H1 (cell line): ENCODE results near the gene PIMREG. TPM values are rescaled to one million over a fixed set of nuclear protein-coding genes. Genes with fewer than 3 reads are reported as not detected.

Experiments
- CTCF ChIA-PET: fragments of 300-600 bp; sonication (Branson Sonifier 250); formaldehyde crosslinking; loops from one replicate; lab custom pipeline; 2021; ENCODE audit not compliant: partially characterized antibody; lab: Charles Lee
- POLR2A ChIA-PET: fragments of 300-600 bp; sonication (Branson Sonifier 250); formaldehyde crosslinking; loops from one replicate; lab custom pipeline; 2021; ENCODE audit warnings: inconsistent platforms; ENCODE audit not compliant: partially characterized antibody; lab: Charles Lee
- DNase-seq, 2 experiments: peaks; one replicate each; pipeline versions ENCODE4 v3.0.0 to v3.0.0-alpha.2; 2010 to 2022; ENCODE audit warnings: low spot score in 2 of 2, low read depth in 1 of 2, mixed read lengths in 1 of 2
- FAIRE-seq: peaks from 2 replicates; lab custom pipeline; 2011; peaks lifted over from hg19 to GRCh38; lab: Jason Lieb, UNC
- H2AFZ ChIP-seq: 2 replicates; pipeline ENCODE4 v1.8.1; 2012; ENCODE audit warnings: low read length, inconsistent platforms
- H2AK5ac ChIP-seq: 2 replicates; pipeline ENCODE4 v1.6.1; 2013; ENCODE audit warnings: low read depth, low read length
- H2BK120ac ChIP-seq: replicated peaks from 2 replicates; pipeline ENCODE3; 2013; ENCODE audit warnings: low read depth, low read length, inconsistent platforms
- H2BK12ac ChIP-seq: 2 replicates; pipeline ENCODE4 v1.6.1; 2013; ENCODE audit warnings: low read depth, low read length
- H2BK15ac ChIP-seq: 2 replicates; pipeline ENCODE4 v1.6.1; 2013; ENCODE audit warnings: low read length
- H2BK20ac ChIP-seq: 2 replicates; pipeline ENCODE4 v1.6.1; 2013; ENCODE audit warnings: low read length
- H2BK5ac ChIP-seq: 2 replicates; pipeline ENCODE4 v1.6.1; 2013; ENCODE audit warnings: low read depth, low read length
- H3K14ac ChIP-seq: 2 replicates; pipeline ENCODE4 v1.6.1; 2013; ENCODE audit warnings: inconsistent platforms; ENCODE audit not compliant: insufficient read length
- H3K18ac ChIP-seq: 2 replicates; pipeline ENCODE4 v1.6.1; 2013; ENCODE audit warnings: low read length; ENCODE audit errors: extremely low read depth
- H3K23ac ChIP-seq: 2 replicates; pipeline ENCODE4 v1.6.1; 2013; ENCODE audit warnings: inconsistent platforms; ENCODE audit not compliant: insufficient read length
- H3K23me2 ChIP-seq: 2 replicates; pipeline ENCODE4 v1.6.1; 2013; ENCODE audit warnings: low read depth, low read length
- H3K27ac ChIP-seq: 2 replicates; pipeline ENCODE4 v1.6.1; 2011; ENCODE audit warnings: low read depth, low read length, inconsistent platforms
- H3K27me3 ChIP-seq, 4 experiments: replicated peaks in 1 of 4; 1 replicate in 1 of 4; 2 replicates in 3 of 4; pipeline versions ENCODE4 v1.6.1 to v1.8.1; 2011 to 2013; ENCODE audit warnings: low read length in 3 of 4, mild to moderate bottlenecking in 3 of 4, inconsistent platforms in 2 of 4, mixed read lengths in 2 of 4, moderate library complexity in 1 of 4; ENCODE audit not compliant: control insufficient read depth in 3 of 4, insufficient read depth in 3 of 4; ENCODE audit errors: extremely low read depth in 1 of 4
- H3K36me3 ChIP-seq, 4 experiments: 2 replicates each; pipeline versions ENCODE4 v1.6.1 to v1.8.1; 2011 to 2013; ENCODE audit warnings: mild to moderate bottlenecking in 4 of 4, low read length in 3 of 4, moderate library complexity in 2 of 4, control low read depth in 1 of 4, inconsistent platforms in 1 of 4; ENCODE audit not compliant: insufficient read depth in 4 of 4, control insufficient read depth in 2 of 4
- H3K4ac ChIP-seq: replicated peaks from 2 replicates; pipeline ENCODE3; 2013; ENCODE audit warnings: low read length, low read depth, mixed read lengths, inconsistent platforms; ENCODE audit not compliant: insufficient read length
- H3K4me1 ChIP-seq, 4 experiments: replicated peaks in 1 of 4; 1 replicate in 1 of 4; 2 replicates in 3 of 4; pipeline versions ENCODE4 v1.6.1 to v1.8.1; 2011 to 2013; ENCODE audit warnings: low read length in 3 of 4, inconsistent platforms in 2 of 4, mixed read lengths in 1 of 4; ENCODE audit not compliant: insufficient read depth in 4 of 4, control insufficient read depth in 3 of 4
- H3K4me2 ChIP-seq, 2 experiments: 2 replicates each; pipeline versions ENCODE4 v1.6.1 to v1.8.1; 2011 to 2013; ENCODE audit warnings: low read depth in 2 of 2, low read length in 2 of 2, control low read depth in 1 of 2, inconsistent platforms in 1 of 2, mild to moderate bottlenecking in 1 of 2; ENCODE audit not compliant: insufficient read depth in 1 of 2
- H3K4me3 ChIP-seq, 4 experiments: fragments of 200-600, 300-600 bp in 1 of 4; sonication (generic), shearing (Covaris generic), sonication (Bioruptor Twin) in 1 of 4; 2 replicates each; pipeline versions ENCODE4 v1.5.1 to v1.8.1; 2011 to 2016; ENCODE audit warnings: low read length in 4 of 4, low read depth in 3 of 4, control low read depth in 2 of 4, inconsistent platforms in 2 of 4, mild to moderate bottlenecking in 2 of 4, mixed read lengths in 1 of 4, moderate library complexity in 1 of 4; ENCODE audit not compliant: insufficient read depth in 2 of 4; ENCODE audit errors: extremely low read depth in 1 of 4
- H3K56ac ChIP-seq: replicated peaks from 2 replicates; pipeline ENCODE3; 2013; ENCODE audit warnings: low read depth, mild to moderate bottlenecking, mixed read lengths, low read length, inconsistent platforms; ENCODE audit not compliant: insufficient read length
- H3K79me1 ChIP-seq: 2 replicates; pipeline ENCODE4 v1.6.1; 2013; ENCODE audit warnings: low read depth, low read length, control low read depth
- H3K79me2 ChIP-seq, 2 experiments: 2 replicates each; pipeline versions ENCODE4 v1.6.1 to v1.8.1; 2012 to 2013; ENCODE audit warnings: low read length in 2 of 2, mild to moderate bottlenecking in 2 of 2, inconsistent platforms in 1 of 2; ENCODE audit not compliant: insufficient read depth in 2 of 2, control insufficient read depth in 1 of 2
- H3K9ac ChIP-seq, 4 experiments: replicated peaks in 1 of 4; 1 replicate in 1 of 4; 2 replicates in 3 of 4; pipeline versions ENCODE4 v1.6.1 to v1.8.1; 2011 to 2013; ENCODE audit warnings: low read depth in 3 of 4, low read length in 3 of 4, control low read depth in 2 of 4, mild to moderate bottlenecking in 2 of 4, moderate library complexity in 2 of 4, inconsistent platforms in 1 of 4; ENCODE audit errors: extremely low read depth in 1 of 4
- H3K9me3 ChIP-seq, 2 experiments: 2 replicates each; pipeline versions ENCODE4 v1.6.1 to v1.8.1; 2012 to 2013; ENCODE audit warnings: mild to moderate bottlenecking in 2 of 2, moderate library complexity in 2 of 2, control low read depth in 1 of 2, inconsistent platforms in 1 of 2, low read depth in 1 of 2, low read length in 1 of 2, mixed read lengths in 1 of 2; ENCODE audit not compliant: insufficient read depth in 2 of 2
- H4K20me1 ChIP-seq, 2 experiments: replicated peaks in 1 of 2; 2 replicates each; pipeline versions ENCODE3 to v1.8.1; 2011 to 2013; ENCODE audit warnings: inconsistent platforms in 2 of 2, low read length in 2 of 2, mild to moderate bottlenecking in 1 of 2; ENCODE audit not compliant: insufficient read depth in 2 of 2, control insufficient read depth in 1 of 2
- H4K5ac ChIP-seq: 2 replicates; pipeline ENCODE4 v1.6.1; 2013; ENCODE audit warnings: low read length, low read depth, mixed read lengths, inconsistent platforms; ENCODE audit not compliant: insufficient read length
- H4K8ac ChIP-seq: 2 replicates; pipeline ENCODE4 v1.8.0; 2013; ENCODE audit warnings: mild to moderate bottlenecking, moderate library complexity, low read length, inconsistent platforms; ENCODE audit not compliant: insufficient read depth; ENCODE audit errors: extremely low read depth
- H4K91ac ChIP-seq: replicated peaks from 2 replicates; pipeline ENCODE3; 2013; ENCODE audit warnings: low read length, mixed read lengths, inconsistent platforms; ENCODE audit not compliant: insufficient read length
- CEBPB ChIP-seq: IDR thresholded peaks from 2 replicates; pipeline ENCODE4 v1.6.1; 2012; ENCODE audit warnings: low read depth, low read length
- CREB1 ChIP-seq: IDR thresholded peaks from 2 replicates; pipeline ENCODE4 v1.6.1; 2012; ENCODE audit warnings: inconsistent platforms
- POLR2AphosphoS5 ChIP-seq: IDR thresholded peaks from 2 replicates; pipeline ENCODE4 v1.6.1; 2011; ENCODE audit warnings: low read depth, low read length
- SIN3A ChIP-seq, 2 experiments: IDR thresholded peaks in 1 of 2; conservative IDR thresholded peaks in 1 of 2; 2 replicates each; pipeline ENCODE4 v1.6.1; 2011 to 2012; ENCODE audit warnings: low read length in 2 of 2, improper control_type of control experiment in 1 of 2, low read depth in 1 of 2, mild to moderate bottlenecking in 1 of 2
- WGBS, 2 experiments: shearing (Covaris generic) in 1 of 2; methylation state at CpG; one replicate each; pipeline versions ENCODE4 v1.1.6 to v1.1.7; 2013 to 2015; ENCODE audit warnings: low lambda C conversion rate in 2 of 2, mixed read lengths in 2 of 2, inconsistent platforms in 1 of 2, low coverage in 1 of 2, missing lambda C conversion rate in 1 of 2; ENCODE audit not compliant: insufficient replicate concordance in 2 of 2, insufficient coverage in 1 of 2, insufficient read length in 1 of 2; ENCODE audit errors: extremely low coverage in 1 of 2, missing lambda C conversion rate in 1 of 2; 5-methylcytosine and 5-hydroxymethylcytosine counted together
- polyA plus RNA-seq, 7 experiments: library from polyadenylated mRNA; depleted of rRNA in 3 of 7; stranded (reverse) in 5 of 7; unstranded in 2 of 7; fragments of >200 nt in 5 of 7; fragments of 200-250 nt in 2 of 7; gene quantifications; 1 replicate in 5 of 7; 2 replicates in 1 of 7; 4 replicates in 1 of 7; pipeline versions ENCODE4 v1.2.1 to v1.2.3, GENCODE V29; 2011 to 2013; ENCODE audit warnings: missing spikeins in 2 of 7, mixed read lengths in 2 of 7
- total RNA-seq: library from RNA; stranded (reverse); fragmentation: NEBNext Ultra II Directional; extraction: Animal tissue kit (Norgen Biotek cat#: 25700); gene quantifications from 2 replicates; pipeline ENCODE4 v1.2.1, GENCODE V29; 2021
- TF ChIP-seq, protein P1 (sequence below): IDR thresholded peaks from 2 replicates; pipeline ENCODE4 v1.6.1; 2011; ENCODE audit warnings: low read length, improper control_type of control experiment
- TF ChIP-seq, protein P2 (sequence below), 3 experiments: IDR thresholded peaks; 1 replicate in 2 of 3; 2 replicates in 1 of 3; pipeline versions ENCODE4 v1.5.1 to v1.6.1; 2011; ENCODE audit warnings: low read length in 3 of 3, mild to moderate bottlenecking in 3 of 3, inconsistent platforms in 2 of 3, low read depth in 1 of 3, moderate library complexity in 1 of 3; ENCODE audit not compliant: insufficient read depth in 1 of 3; ENCODE audit errors: control extremely low read depth in 1 of 3

The PIMREG gene
- total and polyA plus RNA-seq, 2 of the 8 experiments (the other 6 are each of a cell fraction or from before 2014, with no cell fraction given): 133 to 148 TPM

DNA sequence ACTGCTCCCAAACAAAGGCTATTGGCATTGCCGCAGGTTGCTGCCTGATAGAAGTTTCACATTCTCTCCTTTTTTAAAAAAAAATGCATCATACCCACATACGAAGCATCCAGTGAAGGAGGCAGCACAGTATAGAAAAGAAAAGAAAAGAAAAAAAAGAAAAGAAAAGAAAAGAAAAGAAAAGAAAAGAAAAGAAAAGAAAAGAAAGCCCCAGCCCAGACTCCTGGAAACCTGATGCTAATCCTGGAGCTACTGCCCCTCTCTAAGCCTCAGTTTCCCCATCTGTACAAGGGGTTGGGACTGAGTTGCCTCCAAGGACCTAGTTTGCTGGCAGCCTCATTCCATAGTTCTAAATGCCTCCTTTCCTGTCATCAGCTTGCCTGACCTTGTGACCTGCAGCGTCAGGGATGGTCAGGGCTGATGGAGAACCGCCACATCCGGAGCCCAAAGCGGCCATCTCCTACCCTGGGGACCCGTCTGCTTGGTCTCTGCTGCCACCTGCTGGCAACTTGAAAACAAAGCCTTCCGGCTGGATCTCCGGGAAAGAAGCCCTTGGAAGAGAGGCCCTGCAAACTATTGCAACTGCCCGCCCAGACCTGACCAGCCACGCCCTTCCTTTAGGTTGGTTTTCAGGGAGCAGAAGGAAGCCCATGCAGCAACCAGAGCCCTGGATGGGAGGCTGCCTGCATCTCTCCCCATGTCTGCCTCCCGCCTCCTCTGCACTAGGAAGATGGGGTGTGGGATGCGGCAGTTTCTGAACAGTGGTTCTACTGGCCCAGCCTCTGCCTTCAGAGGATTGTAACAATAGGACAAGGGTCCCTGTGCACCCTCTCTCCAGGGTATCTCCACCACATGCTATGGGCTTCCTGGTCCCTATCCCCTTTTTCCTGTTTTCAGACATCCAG, 22.3 kb upstream of the PIMREG start:
- peak; percentile 60 to 94 for DNase-seq
- Histone ChIP-seq H3K14ac (no peak overlapping the region), H3K56ac (no peak overlapping the region), H2BK5ac (0 out of 2 replicates have a peak overlapping the region, but pooled peaks have one; percentile 61), H3K9me3 (no peaks in the 10 kb centered on the region), H3K79me1 (no peaks in the 10 kb centered on the region), H3K18ac (no peak overlapping the region), H4K5ac (no peak overlapping the region), H3K4ac (no peak overlapping the region), H2AFZ (no peak overlapping the region), H4K8ac (peak overlapping the region; percentile 46; the same call in 1 of the 2 replicates), H3K27me3 (no peaks in the 10 kb centered on the region), H2BK120ac (no peak overlapping the region), H4K91ac (peak overlapping the region; percentile 9), H3K4me3 (no peak overlapping the region), H2AK5ac (no peak overlapping the region), H3K9ac (no peak overlapping the region), H3K27ac (no peak overlapping the region), H2BK15ac (peak overlapping the region; percentile 31; the same call in 1 of the 2 replicates), H3K36me3 (no peaks in the 10 kb centered on the region), H2BK20ac (0 out of 2 replicates have a peak overlapping the region, but pooled peaks have one; percentile 11), H3K4me2 (no peak overlapping the region), H3K79me2 (no peaks in the 10 kb centered on the region), H3K23ac (no peak overlapping the region), H3K4me1 (peaks cover 0 to 7% (median 5%) of the 10 kb centered on the region in 4 experiments; a peak in 4 of 7 replicates), H2BK12ac (no peak overlapping the region; the same call in 1 of the 2 replicates), H3K23me2 (no peaks in the 10 kb centered on the region), H4K20me1 (no peaks in the 10 kb centered on the region)
- POLR2A ChIA-PET: interaction anchor here (0.6 to 0.7 kb wide), 2 partner anchors 292 to 1066 kb away, joined by 3 read pairs; no protein-coding TSS in a partner anchor
- FAIRE-seq: peak; percentile 78
- CTCF ChIA-PET: interaction anchor here (0.6 to 6.9 kb wide), 33 partner anchors 9 to 838 kb away, joined by 3 to 60 read pairs (median 3); partner anchors contain the start of genes AIPL1 and NLRP1
- WGBS, 2 experiments: 43% methylated on average over 13 of the region's 13 CpGs; no CpG with 5 or more reads in 1 of the 2 experiments
- peak; percentile 44 for TF ChIP-seq CREB1
- no peak for TF ChIP-seq SIN3A (conservative IDR thresholded peaks at IDR 0.05 in 1 of 2, IDR thresholded peaks at IDR 0.05 in 1 of 2; ENCODE audit: low read depth in 1 of 2, low read length in 2 of 2)
- TF ChIP-seq, protein P1, sequence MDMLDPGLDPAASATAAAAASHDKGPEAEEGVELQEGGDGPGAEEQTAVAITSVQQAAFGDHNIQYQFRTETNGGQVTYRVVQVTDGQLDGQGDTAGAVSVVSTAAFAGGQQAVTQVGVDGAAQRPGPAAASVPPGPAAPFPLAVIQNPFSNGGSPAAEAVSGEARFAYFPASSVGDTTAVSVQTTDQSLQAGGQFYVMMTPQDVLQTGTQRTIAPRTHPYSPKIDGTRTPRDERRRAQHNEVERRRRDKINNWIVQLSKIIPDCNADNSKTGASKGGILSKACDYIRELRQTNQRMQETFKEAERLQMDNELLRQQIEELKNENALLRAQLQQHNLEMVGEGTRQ: no peak
- TF ChIP-seq, protein P2, sequence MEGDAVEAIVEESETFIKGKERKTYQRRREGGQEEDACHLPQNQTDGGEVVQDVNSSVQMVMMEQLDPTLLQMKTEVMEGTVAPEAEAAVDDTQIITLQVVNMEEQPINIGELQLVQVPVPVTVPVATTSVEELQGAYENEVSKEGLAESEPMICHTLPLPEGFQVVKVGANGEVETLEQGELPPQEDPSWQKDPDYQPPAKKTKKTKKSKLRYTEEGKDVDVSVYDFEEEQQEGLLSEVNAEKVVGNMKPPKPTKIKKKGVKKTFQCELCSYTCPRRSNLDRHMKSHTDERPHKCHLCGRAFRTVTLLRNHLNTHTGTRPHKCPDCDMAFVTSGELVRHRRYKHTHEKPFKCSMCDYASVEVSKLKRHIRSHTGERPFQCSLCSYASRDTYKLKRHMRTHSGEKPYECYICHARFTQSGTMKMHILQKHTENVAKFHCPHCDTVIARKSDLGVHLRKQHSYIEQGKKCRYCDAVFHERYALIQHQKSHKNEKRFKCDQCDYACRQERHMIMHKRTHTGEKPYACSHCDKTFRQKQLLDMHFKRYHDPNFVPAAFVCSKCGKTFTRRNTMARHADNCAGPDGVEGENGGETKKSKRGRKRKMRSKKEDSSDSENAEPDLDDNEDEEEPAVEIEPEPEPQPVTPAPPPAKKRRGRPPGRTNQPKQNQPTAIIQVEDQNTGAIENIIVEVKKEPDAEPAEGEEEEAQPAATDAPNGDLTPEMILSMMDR (IDR thresholded peaks at IDR 0.05; ENCODE audit: control extremely low read depth in 1 of 3, insufficient read depth in 1 of 3, low read depth in 1 of 3, low read length in 3 of 3): peak; percentile 70 to 93 (median 89)
- TF ChIP-seq CEBPB: 0 out of 2 replicates have a peak, but pooled peaks have one; percentile 33
- no peak for TF ChIP-seq POLR2AphosphoS5
